ENCODE results near the gene NPY.

The NPY gene

DNA sequence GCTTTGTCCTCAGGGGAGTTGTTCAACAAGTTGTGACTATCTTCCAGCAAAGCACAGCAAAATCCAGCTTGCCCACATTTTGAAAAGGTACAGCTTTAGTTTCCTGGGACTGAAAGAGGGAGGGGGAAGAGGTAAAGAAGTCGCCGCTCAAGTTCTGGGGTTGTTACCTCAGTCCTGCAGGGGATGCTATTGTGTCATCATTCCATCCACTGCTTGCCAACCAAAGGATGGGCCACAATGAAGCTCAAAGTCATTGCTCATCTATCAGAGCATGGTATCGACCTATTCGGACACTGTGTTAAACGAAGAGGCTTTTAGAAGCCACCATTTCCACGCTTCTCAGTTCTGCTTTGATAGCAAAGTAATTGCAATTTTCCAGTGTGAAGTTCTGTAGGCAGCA is 34.3 kb downstream of the NPY start:
- no peak for DNase-seq

GRCh38 chr7:24319209-24319608 is 35.2 kb downstream of the NPY start:
- DNase-seq, result no peak

GRCh38 chr7:24323961-24324480 is 40.0 kb downstream of the NPY start:
- DNase-seq, result no peak

GRCh38 chr7:24325708-24326107 is 41.7 kb downstream of the NPY start:
- DNase-seq, result no peak

- DNase-seq, result peak; percentile 44
Observed at GRCh38 chr7:24328050-24328449, 44.1 kb downstream of the NPY start.

DNA sequence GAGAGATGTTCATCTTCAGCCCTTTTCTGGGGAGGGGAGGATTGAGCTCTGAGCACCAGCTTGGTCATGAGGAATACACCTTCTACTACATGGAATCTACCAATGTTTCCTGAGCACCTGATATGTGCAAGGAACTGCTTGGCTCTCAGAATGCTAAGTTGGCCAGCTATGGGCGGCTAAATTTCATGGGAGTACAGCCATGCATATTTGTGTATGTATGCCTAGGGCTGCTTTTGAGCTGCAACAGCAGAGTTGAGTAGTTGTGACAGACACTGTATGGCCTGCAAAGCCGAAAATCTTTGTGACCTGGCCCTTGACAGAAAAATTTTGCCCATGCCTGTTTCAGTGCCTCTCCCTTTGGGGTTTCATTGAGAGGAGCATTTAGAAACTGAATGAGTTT is 44.9 kb downstream of the NPY start:
- no peak for DNase-seq

GRCh38 chr7:24334012-24334411 is 50.0 kb downstream of the NPY start:
- no peak for DNase-seq

DNA sequence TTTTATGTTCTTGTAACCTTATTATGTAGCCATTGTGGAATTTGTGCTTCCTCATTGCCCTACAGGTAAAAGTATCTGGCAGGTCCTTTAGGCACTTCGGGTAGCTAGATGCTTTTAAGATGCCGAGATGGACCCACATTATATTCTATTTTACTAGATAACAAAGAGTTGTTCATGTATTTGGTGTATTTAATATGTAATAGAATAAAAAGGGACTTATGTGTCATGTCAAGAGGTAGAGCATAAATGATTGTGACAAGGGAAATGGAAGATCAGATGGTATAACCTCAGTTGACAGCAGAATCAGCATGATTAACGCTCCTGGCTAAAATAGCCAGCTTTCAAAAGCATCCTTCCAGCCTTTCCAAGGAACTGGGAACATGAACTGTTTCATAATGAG is 50.6 kb downstream of the NPY start:
- no peak for DNase-seq

- no peak for DNase-seq
Observed at GRCh38 chr7:24336461-24336860, 52.5 kb downstream of the NPY start.

DNA sequence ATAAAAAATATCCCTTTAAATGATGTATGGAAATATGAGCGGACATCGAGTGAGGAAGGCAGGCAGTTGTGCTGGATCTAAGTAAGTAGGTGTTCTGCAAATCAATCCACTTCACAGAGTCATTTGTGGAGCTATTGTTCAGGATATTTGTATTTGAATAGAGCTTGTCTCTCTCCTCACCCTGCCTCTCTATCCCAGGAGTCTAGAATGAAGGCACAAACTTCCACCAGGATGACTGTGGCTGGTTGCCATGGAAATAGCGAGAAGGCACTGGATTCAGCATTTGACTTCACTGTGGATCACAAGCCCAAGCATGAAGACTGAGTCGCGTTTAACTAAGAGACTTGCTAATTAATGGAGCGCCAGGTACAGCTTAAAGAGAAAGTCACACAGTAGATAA is 53.2 kb downstream of the NPY start:
- no peak for DNase-seq

DNA sequence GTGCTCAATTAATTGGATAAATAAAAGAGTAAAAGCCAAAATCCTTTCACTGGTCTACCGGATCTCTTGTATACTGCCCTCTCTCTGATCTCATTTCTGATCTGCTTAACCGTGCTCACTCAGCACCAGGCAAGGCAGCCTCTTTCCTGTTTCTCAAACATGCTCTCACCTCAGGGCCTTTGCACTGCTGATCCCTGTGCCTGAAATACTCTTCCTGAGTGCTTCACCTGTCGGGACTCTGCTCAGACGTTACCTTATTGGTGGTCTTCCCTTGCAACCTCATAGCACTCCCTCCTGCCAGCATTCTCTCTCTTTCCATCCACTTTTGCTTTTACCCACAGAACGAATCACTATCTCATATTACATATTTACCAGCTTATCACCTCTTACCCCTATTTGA is 55.6 kb downstream of the NPY start:
- no peak for DNase-seq

DNA sequence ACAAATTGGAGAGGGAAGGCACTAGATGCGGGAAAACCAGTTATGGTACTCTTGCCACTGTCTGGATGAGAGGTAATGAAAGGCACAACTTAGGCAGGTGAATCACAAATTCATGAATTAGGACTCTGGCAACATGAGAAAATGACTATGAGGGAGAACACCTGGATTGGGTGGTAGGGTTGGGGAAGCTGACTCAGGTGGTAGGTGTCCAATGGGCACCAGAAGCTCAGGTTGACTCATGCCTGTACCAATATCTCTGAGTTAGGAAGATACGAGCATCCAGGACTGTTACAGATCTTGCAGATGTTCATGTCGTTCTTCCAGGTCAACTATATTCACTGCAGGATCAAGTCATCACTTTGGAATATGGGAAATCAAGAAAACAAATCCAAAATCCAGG is 56.7 kb downstream of the NPY start:
- DNase-seq, result no peak

All from NCI-H510A treated with DMSO at 0.1 percent for 48 hours (cell line).